Cardiac fibroblast (primary cell): ENCODE data around the gene GRK3.

Experiments used
- DNase-seq, 2 donors: peaks; one replicate each; pipeline versions ENCODE4 v3.0.0 to v3.0.0-alpha.2; 2010; ENCODE audit warnings: low read depth in 2 of 2
- H3K4me3 ChIP-seq, 2 donors: replicated peaks in 1 of 2; 1 replicate in 1 of 2; 2 replicates in 1 of 2; pipeline ENCODE4 v1.5.1; 2011; ENCODE audit warnings: low read depth in 2 of 2, low read length in 2 of 2, mild to moderate bottlenecking in 2 of 2, moderate library complexity in 1 of 2
- CTCF ChIP-seq: IDR thresholded peaks from one replicate; pipeline ENCODE4 v1.5.1; 2011; ENCODE audit warnings: low read depth, mild to moderate bottlenecking, low read length, inconsistent platforms

The GRK3 gene

GRCh38 chr22:25752615-25753214, 188.2 kb downstream of the GRK3 start:
- H3K4me3 ChIP-seq: no peak overlapping the region
- no peak for DNase-seq
- TF ChIP-seq CTCF: no peak

DNA sequence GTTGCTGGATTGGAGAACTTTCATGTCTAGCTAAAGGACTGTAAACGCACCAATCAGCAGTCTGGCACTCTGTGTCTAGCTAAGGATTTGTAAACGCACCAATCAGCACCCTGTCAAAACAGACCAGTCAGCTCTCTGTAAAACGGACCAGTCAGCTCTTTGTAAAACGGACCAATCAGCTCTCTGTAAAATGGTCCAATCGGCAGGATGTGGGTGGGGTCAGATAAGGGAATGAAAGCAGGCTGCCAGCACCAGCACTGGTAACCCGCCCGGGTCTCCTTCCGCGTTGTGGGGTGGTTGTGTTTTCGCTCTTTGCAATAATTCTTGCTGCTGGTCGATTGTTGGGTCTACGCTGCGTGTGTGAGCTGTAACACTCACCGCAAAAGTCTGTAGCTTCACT, 188.8 kb downstream of the GRK3 start:
- H3K4me3 ChIP-seq: no peak overlapping the region
- DNase-seq: no peak
- no peak for TF ChIP-seq CTCF

DNA sequence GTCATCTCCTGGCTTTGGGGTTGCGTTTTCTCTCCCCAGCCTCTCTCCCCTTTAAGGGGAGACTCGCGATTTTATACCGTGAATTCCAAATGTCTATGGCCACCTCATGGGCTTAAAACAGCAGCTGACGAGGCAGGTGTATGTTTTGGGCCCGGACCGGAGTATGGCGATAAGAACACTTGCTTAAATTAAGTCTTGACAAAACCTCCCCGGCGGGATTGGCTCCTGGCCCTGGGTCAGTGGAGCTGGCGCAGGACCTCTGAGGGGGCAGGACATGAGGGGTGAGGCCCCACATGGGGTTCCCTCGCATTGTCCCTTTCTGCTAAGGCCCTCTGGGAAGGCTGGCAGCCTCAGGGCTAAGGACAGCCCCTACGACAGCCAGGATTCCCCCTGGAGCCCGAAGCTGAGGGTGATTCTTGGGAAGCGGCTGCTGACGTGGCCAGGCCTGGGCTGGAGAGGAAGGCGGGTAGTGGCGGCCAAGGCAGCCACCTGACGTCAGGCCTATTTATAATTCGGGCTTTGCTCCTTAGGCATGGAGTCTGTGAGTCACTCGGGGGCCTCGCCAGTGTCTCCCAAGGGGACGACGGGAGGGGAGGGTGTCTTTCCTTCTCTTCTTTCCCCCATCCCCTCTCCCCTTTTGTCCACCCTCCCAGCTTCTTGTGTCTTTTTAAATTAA, 190.2 kb downstream of the GRK3 start:
- no peak overlapping the region for H3K4me3 ChIP-seq
- DNase-seq: peak; percentile 85 to 96
- no peak for TF ChIP-seq CTCF

- H3K4me3 ChIP-seq: no peak overlapping the region
- DNase-seq: no peak
- TF ChIP-seq CTCF: no peak
These were observed 193.2 kb downstream of the GRK3 start for GRCh38 chr22:25757686-25758085.

DNA sequence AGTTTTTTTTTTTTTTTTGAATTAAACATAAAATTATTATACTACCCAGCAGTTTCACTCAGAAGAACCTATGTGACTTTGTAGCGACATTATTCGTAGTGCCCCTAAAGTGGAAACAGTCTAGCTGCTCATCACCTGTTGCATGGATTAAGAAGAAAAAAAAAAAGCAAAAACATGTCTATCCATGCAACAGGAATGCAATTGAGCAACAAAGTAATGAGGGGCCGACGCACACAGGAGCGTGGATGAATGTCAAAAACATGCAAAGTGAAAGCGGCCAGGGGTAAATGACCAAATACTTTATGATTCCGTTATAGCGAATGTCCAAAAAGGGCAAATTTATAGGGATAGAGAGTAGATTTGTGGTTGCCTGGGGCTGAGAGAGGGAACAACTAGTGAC, 193.8 kb downstream of the GRK3 start:
- no peak overlapping the region for H3K4me3 ChIP-seq
- DNase-seq: peak in 1 of 2 donors; percentile 36
- no peak for TF ChIP-seq CTCF

DNA sequence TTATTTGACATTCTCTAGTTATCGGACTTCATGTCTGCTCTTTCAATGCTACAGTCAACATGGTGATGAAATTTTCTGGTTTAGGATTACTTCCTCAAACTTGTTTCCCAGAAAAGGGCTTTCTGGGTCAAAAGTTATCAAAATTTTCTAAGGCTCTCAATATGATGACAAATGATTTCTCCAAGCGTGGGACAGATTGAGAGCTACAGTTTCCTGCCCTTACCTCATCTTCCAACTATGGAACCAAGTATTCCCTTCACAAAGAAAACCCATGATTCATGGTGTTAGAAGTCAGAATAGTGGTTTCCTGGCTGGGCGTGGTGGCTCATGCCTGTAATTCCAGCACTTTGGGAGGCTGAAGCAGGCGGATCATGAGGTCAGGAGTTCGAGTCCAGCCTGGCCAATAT, 195.4 kb downstream of the GRK3 start:
- no peak overlapping the region for H3K4me3 ChIP-seq
- TF ChIP-seq CTCF: no peak
- peak; percentile 96 to 99 for DNase-seq

DNA sequence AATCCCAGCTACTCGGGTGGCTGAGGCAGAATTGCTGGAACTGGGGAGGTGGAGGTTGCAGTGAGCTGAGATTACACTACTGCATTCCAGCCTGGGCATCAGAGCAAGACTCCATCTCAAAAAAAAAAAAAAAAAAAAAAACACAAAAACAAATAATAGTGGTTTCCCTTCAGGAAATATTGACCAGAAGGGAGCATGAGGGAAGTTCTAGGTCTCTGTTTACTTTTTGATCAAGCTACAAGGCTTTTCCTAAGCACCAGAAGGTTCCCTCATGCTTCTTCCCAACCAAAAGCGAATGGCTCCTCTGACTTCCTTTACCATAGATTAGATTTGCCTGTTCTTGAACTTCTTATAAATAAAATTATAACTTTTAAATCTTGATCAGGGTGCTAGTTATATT, 195.8 kb downstream of the GRK3 start:
- peak in 1 of 2 donors; percentile 29 for DNase-seq
- no peak overlapping the region for H3K4me3 ChIP-seq
- TF ChIP-seq CTCF: no peak
